ENCODE results near the gene ZNF621.

The ZNF621 gene

DNA sequence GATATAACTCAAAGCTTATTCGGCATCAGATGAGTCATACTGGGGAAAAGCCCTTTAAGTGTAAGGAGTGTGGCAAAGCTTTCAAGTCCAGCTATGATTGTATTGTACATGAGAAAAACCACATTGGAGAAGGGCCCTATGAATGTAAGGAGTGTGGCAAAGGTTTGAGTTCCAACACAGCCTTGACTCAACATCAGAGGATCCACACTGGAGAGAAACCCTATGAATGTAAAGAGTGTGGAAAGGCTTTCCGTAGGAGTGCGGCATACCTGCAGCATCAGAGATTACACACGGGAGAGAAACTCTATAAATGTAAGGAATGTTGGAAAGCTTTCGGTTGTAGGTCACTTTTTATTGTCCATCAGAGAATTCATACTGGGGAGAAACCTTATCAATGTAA lies 7.5 kb downstream of the ZNF621 start:
- no peak overlapping the region for H3K27ac ChIP-seq (ENCODE audit: low read depth, low read length, poor library complexity, severe bottlenecking)
- peaks cover 81% of the 10 kb centered on the region for H3K36me3 ChIP-seq (ENCODE audit: insufficient read depth, low read length)
- H3K4me1 ChIP-seq (ENCODE audit: insufficient read depth, low read length, severe bottlenecking): no peaks in the 10 kb centered on the region
- no peak overlapping the region for H3K4me2 ChIP-seq (ENCODE audit: low read length)
- no peaks in the 10 kb centered on the region for H3K79me2 ChIP-seq (ENCODE audit: insufficient read depth, low read length)
- no peak overlapping the region for H3K4me3 ChIP-seq (ENCODE audit: low read depth, low read length, poor library complexity, severe bottlenecking)
- no peaks in the 10 kb centered on the region for H3K9me2 ChIP-seq (ENCODE audit: low read depth, low read length)
- H3F3A ChIP-seq (ENCODE audit: insufficient read depth, low read length): no peaks in the 10 kb centered on the region
- no peak overlapping the region for H3K9ac ChIP-seq (ENCODE audit: low read length)
- H4K20me1 ChIP-seq (ENCODE audit: insufficient read depth, low read length): no peaks in the 10 kb centered on the region
- peaks cover 11% of the 10 kb centered on the region; the same call in 1 of the 2 replicates for H3K9me3 ChIP-seq (ENCODE audit: low read length)
- no peak overlapping the region for H2AFZ ChIP-seq (ENCODE audit: low read length)
- no peaks in the 10 kb centered on the region for H3K27me3 ChIP-seq (ENCODE audit: insufficient read depth, low read length)
- TF ChIP-seq, protein P1, sequence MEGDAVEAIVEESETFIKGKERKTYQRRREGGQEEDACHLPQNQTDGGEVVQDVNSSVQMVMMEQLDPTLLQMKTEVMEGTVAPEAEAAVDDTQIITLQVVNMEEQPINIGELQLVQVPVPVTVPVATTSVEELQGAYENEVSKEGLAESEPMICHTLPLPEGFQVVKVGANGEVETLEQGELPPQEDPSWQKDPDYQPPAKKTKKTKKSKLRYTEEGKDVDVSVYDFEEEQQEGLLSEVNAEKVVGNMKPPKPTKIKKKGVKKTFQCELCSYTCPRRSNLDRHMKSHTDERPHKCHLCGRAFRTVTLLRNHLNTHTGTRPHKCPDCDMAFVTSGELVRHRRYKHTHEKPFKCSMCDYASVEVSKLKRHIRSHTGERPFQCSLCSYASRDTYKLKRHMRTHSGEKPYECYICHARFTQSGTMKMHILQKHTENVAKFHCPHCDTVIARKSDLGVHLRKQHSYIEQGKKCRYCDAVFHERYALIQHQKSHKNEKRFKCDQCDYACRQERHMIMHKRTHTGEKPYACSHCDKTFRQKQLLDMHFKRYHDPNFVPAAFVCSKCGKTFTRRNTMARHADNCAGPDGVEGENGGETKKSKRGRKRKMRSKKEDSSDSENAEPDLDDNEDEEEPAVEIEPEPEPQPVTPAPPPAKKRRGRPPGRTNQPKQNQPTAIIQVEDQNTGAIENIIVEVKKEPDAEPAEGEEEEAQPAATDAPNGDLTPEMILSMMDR (IDR thresholded peaks at IDR 0.05; ENCODE audit: low read length): no peak
- TF ChIP-seq EZH2 (IDR thresholded peaks at IDR 0.05; ENCODE audit: borderline replicate concordance, low read length): no peak

GRCh38 chr3:40534283-40534682 lies 9.5 kb downstream of the ZNF621 start:
- H4K20me1 ChIP-seq (ENCODE audit: insufficient read depth, low read length): no peaks in the 10 kb centered on the region
- H3K4me3 ChIP-seq (ENCODE audit: low read depth, low read length, poor library complexity, severe bottlenecking): no peak overlapping the region
- no peak overlapping the region for H3K4me2 ChIP-seq (ENCODE audit: low read length)
- no peaks in the 10 kb centered on the region for H3K4me1 ChIP-seq (ENCODE audit: insufficient read depth, low read length, severe bottlenecking)
- no peaks in the 10 kb centered on the region for H3F3A ChIP-seq (ENCODE audit: insufficient read depth, low read length)
- H3K9me3 ChIP-seq (ENCODE audit: low read length): peaks cover 11% of the 10 kb centered on the region; the same call in 1 of the 2 replicates
- peaks cover 64% of the 10 kb centered on the region for H3K36me3 ChIP-seq (ENCODE audit: insufficient read depth, low read length)
- H3K79me2 ChIP-seq (ENCODE audit: insufficient read depth, low read length): no peaks in the 10 kb centered on the region
- no peak overlapping the region for H2AFZ ChIP-seq (ENCODE audit: low read length)
- no peak overlapping the region for H3K9ac ChIP-seq (ENCODE audit: low read length)
- H3K27ac ChIP-seq (ENCODE audit: low read depth, low read length, poor library complexity, severe bottlenecking): no peak overlapping the region
- no peaks in the 10 kb centered on the region for H3K9me2 ChIP-seq (ENCODE audit: low read depth, low read length)
- no peaks in the 10 kb centered on the region for H3K27me3 ChIP-seq (ENCODE audit: insufficient read depth, low read length)
- TF ChIP-seq, protein P1 (IDR thresholded peaks at IDR 0.05; ENCODE audit: low read length): no peak
- no peak for TF ChIP-seq EZH2 (IDR thresholded peaks at IDR 0.05; ENCODE audit: borderline replicate concordance, low read length)

GRCh38 chr3:40546816-40547215 lies 22.1 kb downstream of the ZNF621 start:
- TF ChIP-seq, protein P1 (IDR thresholded peaks at IDR 0.05; ENCODE audit: low read length): no peak
- no peak for TF ChIP-seq EZH2 (IDR thresholded peaks at IDR 0.05; ENCODE audit: borderline replicate concordance, low read length)
- no peaks in the 10 kb centered on the region for H4K20me1 ChIP-seq (ENCODE audit: insufficient read depth, low read length)
- H3F3A ChIP-seq (ENCODE audit: insufficient read depth, low read length): no peaks in the 10 kb centered on the region
- no peaks in the 10 kb centered on the region for H3K27me3 ChIP-seq (ENCODE audit: insufficient read depth, low read length)
- peaks cover 5% of the 10 kb centered on the region; the same call in 1 of the 2 replicates for H3K9me3 ChIP-seq (ENCODE audit: low read length)
- H3K36me3 ChIP-seq (ENCODE audit: insufficient read depth, low read length): no peaks in the 10 kb centered on the region
- H3K79me2 ChIP-seq (ENCODE audit: insufficient read depth, low read length): no peaks in the 10 kb centered on the region
- no peak overlapping the region for H3K9ac ChIP-seq (ENCODE audit: low read length)
- H3K4me3 ChIP-seq (ENCODE audit: low read depth, low read length, poor library complexity, severe bottlenecking): no peak overlapping the region
- no peak overlapping the region for H3K27ac ChIP-seq (ENCODE audit: low read depth, low read length, poor library complexity, severe bottlenecking)
- no peak overlapping the region for H2AFZ ChIP-seq (ENCODE audit: low read length)
- H3K9me2 ChIP-seq (ENCODE audit: low read depth, low read length): no peaks in the 10 kb centered on the region
- no peaks in the 10 kb centered on the region for H3K4me1 ChIP-seq (ENCODE audit: insufficient read depth, low read length, severe bottlenecking)
- no peak overlapping the region for H3K4me2 ChIP-seq (ENCODE audit: low read length)
